GM15510 (cell line): ENCODE measurements around the gene PARN.

Experiments
- POLR2A ChIP-seq: IDR thresholded peaks from 3 replicates; pipeline ENCODE4 v1.6.1; 2011; ENCODE audit warnings: borderline replicate concordance; ENCODE audit not compliant: insufficient read length; ENCODE audit errors: extremely low read depth

Gene PARN

GRCh38 chr16:14428043-14428442 is 202.0 kb downstream of the PARN start:
- TF ChIP-seq POLR2A, result no peak

GRCh38 chr16:14427371-14427948 is 202.6 kb downstream of the PARN start:
- TF ChIP-seq POLR2A, result no peak

GRCh38 chr16:14424595-14424994 is 205.5 kb downstream of the PARN start:
- no peak for TF ChIP-seq POLR2A

GRCh38 chr16:14423344-14423743 is 206.7 kb downstream of the PARN start:
- TF ChIP-seq POLR2A, result no peak

- no peak for TF ChIP-seq POLR2A
Observed at GRCh38 chr16:14420721-14421488, 209.2 kb downstream of the PARN start.

GRCh38 chr16:14419817-14420216 is 210.2 kb downstream of the PARN start:
- no peak for TF ChIP-seq POLR2A

- TF ChIP-seq POLR2A, result no peak
Observed at GRCh38 chr16:14418795-14419225, 211.2 kb downstream of the PARN start.

GRCh38 chr16:14416184-14416583 is 213.9 kb downstream of the PARN start:
- no peak for TF ChIP-seq POLR2A

GRCh38 chr16:14415291-14415690 is 214.8 kb downstream of the PARN start:
- no peak for TF ChIP-seq POLR2A

GRCh38 chr16:14409563-14409962 is 220.5 kb downstream of the PARN start:
- TF ChIP-seq POLR2A, result no peak

- TF ChIP-seq POLR2A, result no peak
Observed at GRCh38 chr16:14407786-14408399, 222.2 kb downstream of the PARN start.

GRCh38 chr16:14405611-14406537 is 224.2 kb downstream of the PARN start:
- no peak for TF ChIP-seq POLR2A

GRCh38 chr16:14400285-14400977 is 229.6 kb downstream of the PARN start:
- no peak for TF ChIP-seq POLR2A
